Measurements from ENCODE around the gene TSHZ3. TPM values are rescaled to one million over a fixed set of nuclear protein-coding genes. Genes with fewer than 3 reads are reported as not detected.

The TSHZ3 gene
- total and polyA plus RNA-seq, 9 of the 15 experiments (the other 6 are each of a cell fraction or from before 2014, with no cell fraction given) = 0.03 to 0.13 (median 0.05) TPM; not detected in 5

DNA sequence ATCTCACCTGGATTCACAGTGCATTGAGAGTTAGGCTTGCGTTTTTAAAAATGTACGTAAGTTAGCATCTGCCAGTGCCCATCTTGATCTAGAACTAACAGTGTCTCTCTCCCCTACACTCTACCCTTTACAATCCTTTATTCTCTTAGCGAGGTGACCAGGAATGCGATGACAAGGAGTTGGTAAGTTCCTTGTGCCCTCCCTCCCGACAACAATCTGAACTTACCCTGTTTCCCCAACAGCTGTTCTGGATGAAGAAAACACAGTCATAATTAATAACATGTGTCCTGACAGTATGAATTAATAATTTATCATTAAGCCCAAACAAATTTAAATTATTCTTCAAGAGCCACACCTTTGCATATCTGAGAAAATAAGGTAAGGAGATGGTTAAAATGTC is 6.3 kb downstream of the TSHZ3 start:
- BruUV-seq (replicated peaks) = no TSS peak
- no peak for DNase-seq (ENCODE audit: extremely low read depth in 1 of 4, low spot score in 3 of 4)
- Histone ChIP-seq H3K4me2 (ENCODE audit: insufficient read depth, low read length) (no peak overlapping the region), H3K9me1 (ENCODE audit: control insufficient read depth, insufficient read depth, low read length) (no peaks in the 10 kb centered on the region), H3K9me3 (replicated peaks; ENCODE audit: control insufficient read depth, insufficient read depth, low read depth, low read length) (no peaks in the 10 kb centered on the region), H3K4me1 (replicated peaks in 1 of 2; ENCODE audit: control insufficient read depth in 2 of 2, insufficient read depth in 2 of 2, low read length in 2 of 2) (no peaks in the 10 kb centered on the region), H3K27me3 (ENCODE audit: control insufficient read depth in 2 of 2, insufficient read depth in 2 of 2, low read length in 2 of 2) (peaks cover 15 to 28% of the 10 kb centered on the region in 2 experiments; a peak in 4 of 5 replicates), H3K36me3 (ENCODE audit: control insufficient read depth, insufficient read depth, low read length) (no peaks in the 10 kb centered on the region), H3K79me2 (ENCODE audit: control insufficient read depth, insufficient read depth, low read length) (no peaks in the 10 kb centered on the region), H3K4me3 (no peak overlapping the region), H2AFZ (ENCODE audit: low read depth, low read length) (no peak overlapping the region), H3K9ac (ENCODE audit: insufficient read depth in 1 of 2, low read depth in 2 of 2, low read length in 2 of 2) (no peak overlapping the region), H4K20me1 (replicated peaks; ENCODE audit: control insufficient read depth, insufficient read depth, low read length) (peaks cover 6% of the 10 kb centered on the region; the same call in 1 of the 2 replicates), H3K27ac (ENCODE audit: extremely low read depth, low read depth, low read length) (no peak overlapping the region)
- ATAC-seq = no peak
- 1% methylated on average over 5 of the region's 5 CpGs for WGBS (ENCODE audit: insufficient coverage, low coverage, missing lambda C conversion rate)
- in situ Hi-C loops (cut with MboI) = no loop called here
- CTCF ChIA-PET (ENCODE audit: low intra/inter-chr PET ratio) = no interaction called here
- POLR2A ChIA-PET = no interaction called here
- intact Hi-C loops (cut with micrococcal nuclease) = no loop called here
- TF ChIP-seq ARID2 (IDR thresholded peaks at IDR 0.05) (no peak), IFI16 (CRISPR knock-in tag; IDR thresholded peaks at IDR 0.05) (no peak), GTF2B (IDR thresholded peaks at IDR 0.05; ENCODE audit: extremely low read depth, insufficient read length) (no peak), MXI1 (IDR thresholded peaks at IDR 0.05; ENCODE audit: low read depth, low read length) (no peak), TCF15 (CRISPR knock-in tag; IDR thresholded peaks at IDR 0.05) (no peak), ATF1 (CRISPR knock-in tag; IDR thresholded peaks at IDR 0.05) (no peak), ATF1 (tag; IDR thresholded peaks at IDR 0.05) (no peak), MAX (CRISPR knock-in tag; IDR thresholded peaks at IDR 0.05) (no peak), ARNT (IDR thresholded peaks at IDR 0.05) (no peak), KDM2B (CRISPR knock-in tag; IDR thresholded peaks at IDR 0.05) (no peak)
- TF ChIP-seq, protein P1, sequence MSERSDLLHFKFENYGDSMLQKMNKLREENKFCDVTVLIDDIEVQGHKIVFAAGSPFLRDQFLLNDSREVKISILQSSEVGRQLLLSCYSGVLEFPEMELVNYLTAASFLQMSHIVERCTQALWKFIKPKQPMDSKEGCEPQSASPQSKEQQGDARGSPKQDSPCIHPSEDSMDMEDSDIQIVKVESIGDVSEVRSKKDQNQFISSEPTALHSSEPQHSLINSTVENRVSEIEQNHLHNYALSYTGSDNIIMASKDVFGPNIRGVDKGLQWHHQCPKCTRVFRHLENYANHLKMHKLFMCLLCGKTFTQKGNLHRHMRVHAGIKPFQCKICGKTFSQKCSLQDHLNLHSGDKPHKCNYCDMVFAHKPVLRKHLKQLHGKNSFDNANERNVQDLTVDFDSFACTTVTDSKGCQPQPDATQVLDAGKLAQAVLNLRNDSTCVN (CRISPR knock-in tag; IDR thresholded peaks at IDR 0.05) = no peak
- TF ChIP-seq, protein P2, sequence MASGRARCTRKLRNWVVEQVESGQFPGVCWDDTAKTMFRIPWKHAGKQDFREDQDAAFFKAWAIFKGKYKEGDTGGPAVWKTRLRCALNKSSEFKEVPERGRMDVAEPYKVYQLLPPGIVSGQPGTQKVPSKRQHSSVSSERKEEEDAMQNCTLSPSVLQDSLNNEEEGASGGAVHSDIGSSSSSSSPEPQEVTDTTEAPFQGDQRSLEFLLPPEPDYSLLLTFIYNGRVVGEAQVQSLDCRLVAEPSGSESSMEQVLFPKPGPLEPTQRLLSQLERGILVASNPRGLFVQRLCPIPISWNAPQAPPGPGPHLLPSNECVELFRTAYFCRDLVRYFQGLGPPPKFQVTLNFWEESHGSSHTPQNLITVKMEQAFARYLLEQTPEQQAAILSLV (tag; IDR thresholded peaks at IDR 0.05) = no peak
- no peak for FAIRE-seq

Measured in K562 (cell line).